PC-3 (cell line): Measurements from ENCODE around the gene HBS1L. TPM values are rescaled to one million over a fixed set of nuclear protein-coding genes. Genes with fewer than 3 reads are reported as not detected.

Experiments
- ATAC-seq: fragments of 200-7000 bp; cut with Tn5 transposase; 2 replicates; pipeline ENCODE4 v1.9.1; 2020; ENCODE audit warnings: mild to moderate bottlenecking, moderate library complexity
- BruUV-seq: library from RNA; stranded (reverse); fragments of 400-500 nt; replicated peaks from 2 replicates; lab custom pipeline; 2021; lab: Mats Ljungman, UMichigan
- CTCF ChIA-PET: fragments of 300-600 bp; sonication (Branson Sonifier 250); formaldehyde crosslinking; loops from one replicate; lab custom pipeline; 2022; ENCODE audit warnings: antibody characterized with exemption; lab: Charles Lee
- POLR2A ChIA-PET: fragments of 300-600 bp; sonication (Branson Sonifier 250); formaldehyde crosslinking; loops from one replicate; lab custom pipeline; 2022; ENCODE audit warnings: antibody characterized with exemption; ENCODE audit not compliant: unreplicated experiment; lab: Charles Lee
- DNase-seq: peaks from one replicate; pipeline ENCODE4 v3.0.0-alpha.2; 2015
- H2AFZ ChIP-seq: fragments of 300-600 bp; sonication (generic); 2 replicates; pipeline ENCODE4 v1.6.0; 2016; ENCODE audit warnings: antibody characterized with exemption, low read length
- H3F3A ChIP-seq: fragments of 300-600 bp; sonication (generic); one replicate; pipeline ENCODE4 v1.6.0; 2017; ENCODE audit warnings: antibody characterized with exemption, low read length, control low read depth, mild to moderate bottlenecking; ENCODE audit not compliant: unreplicated experiment
- H3K27ac ChIP-seq: fragments of 300-600 bp; sonication (generic); 2 replicates; pipeline ENCODE4 v1.5.1; 2016; ENCODE audit warnings: mild to moderate bottlenecking, low read length
- H3K27me3 ChIP-seq: fragments of 300-600 bp; sonication (generic); 2 replicates; pipeline ENCODE4 v1.6.1; 2016; ENCODE audit warnings: low read length, mixed read lengths
- H3K36me3 ChIP-seq: fragments of 300-600 bp; sonication (generic); 2 replicates; pipeline ENCODE4 v1.6.1; 2016; ENCODE audit warnings: low read depth, mixed run types, low read length, mixed read lengths
- H3K4me1 ChIP-seq: fragments of 300-600 bp; sonication (generic); 2 replicates; pipeline ENCODE4 v1.5.1; 2016; ENCODE audit warnings: low read length; ENCODE audit not compliant: insufficient read depth
- H3K4me2 ChIP-seq: fragments of 300-600 bp; sonication (generic); 2 replicates; pipeline ENCODE4 v1.6.0; 2016; ENCODE audit warnings: low read length
- H3K4me3 ChIP-seq: fragments of 300-600 bp; sonication (generic); 2 replicates; pipeline ENCODE4 v1.5.1; 2016; ENCODE audit warnings: mild to moderate bottlenecking, low read length, mixed read lengths
- H3K79me2 ChIP-seq: fragments of 300-600 bp; sonication (generic); 2 replicates; pipeline ENCODE4 v1.6.1; 2017; ENCODE audit warnings: low read length, mixed read lengths
- H3K9ac ChIP-seq: fragments of 300-600 bp; sonication (generic); 2 replicates; pipeline ENCODE4 v1.6.0; 2016; ENCODE audit warnings: mild to moderate bottlenecking, low read length
- H3K9me2 ChIP-seq: fragments of 300-600 bp; sonication (generic); replicated peaks from 2 replicates; pipeline ENCODE4 v1.6.1; 2016; ENCODE audit warnings: mixed run types, low read length, mixed read lengths
- H3K9me3 ChIP-seq: fragments of 300-600 bp; sonication (generic); 2 replicates; pipeline ENCODE4 v1.6.1; 2016; ENCODE audit warnings: low read length, mixed read lengths
- H4K20me1 ChIP-seq: fragments of 300-600 bp; sonication (generic); 2 replicates; pipeline ENCODE4 v1.6.1; 2016; ENCODE audit warnings: low read length, mixed read lengths
- CTCF ChIP-seq: fragments of 300-600 bp; sonication (generic); conservative IDR thresholded peaks from 2 replicates; pipeline ENCODE4 v1.5.1; 2017; ENCODE audit warnings: antibody characterized with exemption, low read depth, mild to moderate bottlenecking, low read length
- EZH2 ChIP-seq: fragments of 300-600 bp; sonication (generic); IDR thresholded peaks from one replicate; pipeline ENCODE4 v1.6.1; 2017; ENCODE audit warnings: antibody characterized with exemption, mild to moderate bottlenecking, low read length; ENCODE audit not compliant: unreplicated experiment
- EZH2phosphoT487 ChIP-seq: fragments of 300-600 bp; sonication (generic); IDR thresholded peaks from 2 replicates; pipeline ENCODE4 v1.6.1; 2018; ENCODE audit warnings: mild to moderate bottlenecking, antibody characterized with exemption, low read length, borderline replicate concordance
- intact Hi-C: fragments of 100-400 bp; cut with micrococcal nuclease; formaldehyde crosslinking; loops from 2 replicates; pipeline ENCODE4 v1.9.0; 2023
- total RNA-seq: library from RNA; depleted of rRNA; stranded (reverse); fragments of >200 nt; gene quantifications from 2 replicates; pipeline ENCODE4 v1.2.3, GENCODE V29; 2014

Gene HBS1L
- total RNA-seq, 1 experiment from 2014 or later: 53.2 TPM

GRCh38 chr6:135102191-135102590, 47.6 kb upstream of the HBS1L start:
- intact Hi-C loops: no loop called here
- no TSS peak for BruUV-seq
- H2AFZ ChIP-seq: no peak overlapping the region
- no peaks in the 10 kb centered on the region for H3K36me3 ChIP-seq
- no peak overlapping the region for H3K27ac ChIP-seq
- CTCF ChIA-PET: no interaction called here
- no peaks in the 10 kb centered on the region for H3K79me2 ChIP-seq
- ATAC-seq (no peak), DNase-seq (no peak)
- H3K27me3 ChIP-seq: no peaks in the 10 kb centered on the region; the same call in 1 of the 2 replicates
- no peaks in the 10 kb centered on the region for H3K4me1 ChIP-seq
- POLR2A ChIA-PET: no interaction called here
- no peak overlapping the region for H3K9ac ChIP-seq
- H3K4me2 ChIP-seq: no peak overlapping the region
- no peak overlapping the region for H3K4me3 ChIP-seq
- H3K9me2 ChIP-seq: no peaks in the 10 kb centered on the region
- no peak for TF ChIP-seq CTCF
- TF ChIP-seq EZH2phosphoT487: no peak
- no peak for TF ChIP-seq EZH2
- no peaks in the 10 kb centered on the region for H3F3A ChIP-seq
- H3K9me3 ChIP-seq: no peaks in the 10 kb centered on the region
- no peaks in the 10 kb centered on the region for H4K20me1 ChIP-seq

GRCh38 chr6:135097172-135097571, 42.5 kb upstream of the HBS1L start:
- ATAC-seq (no peak), DNase-seq (no peak)
- H3K4me2 ChIP-seq: no peak overlapping the region
- no peaks in the 10 kb centered on the region for H3K79me2 ChIP-seq
- H3K4me3 ChIP-seq: no peak overlapping the region
- peaks cover 13% of the 10 kb centered on the region for H3K4me1 ChIP-seq
- no peaks in the 10 kb centered on the region for H3K9me3 ChIP-seq
- POLR2A ChIA-PET: no interaction called here
- BruUV-seq: no TSS peak
- TF ChIP-seq EZH2phosphoT487 (no peak), EZH2 (no peak), CTCF (no peak)
- H3K36me3 ChIP-seq: no peaks in the 10 kb centered on the region
- H3K27ac ChIP-seq: no peak overlapping the region
- H2AFZ ChIP-seq: no peak overlapping the region
- peaks cover 5% of the 10 kb centered on the region; the same call in 1 of the 2 replicates for H3K27me3 ChIP-seq
- no peaks in the 10 kb centered on the region for H3F3A ChIP-seq
- no peaks in the 10 kb centered on the region for H3K9me2 ChIP-seq
- intact Hi-C loops: no loop called here
- H4K20me1 ChIP-seq: no peaks in the 10 kb centered on the region
- CTCF ChIA-PET: no interaction called here
- H3K9ac ChIP-seq: no peak overlapping the region

GRCh38 chr6:135096403-135097130, 41.9 kb upstream of the HBS1L start:
- H3F3A ChIP-seq: no peaks in the 10 kb centered on the region
- H2AFZ ChIP-seq: no peak overlapping the region
- intact Hi-C loops: no loop called here
- H3K36me3 ChIP-seq: no peaks in the 10 kb centered on the region
- no peaks in the 10 kb centered on the region for H3K9me3 ChIP-seq
- no peaks in the 10 kb centered on the region for H4K20me1 ChIP-seq
- ChIA-PET CTCF (no interaction called here), POLR2A (no interaction called here)
- peaks cover 13% of the 10 kb centered on the region for H3K4me1 ChIP-seq
- BruUV-seq: no TSS peak
- DNase-seq (no peak), ATAC-seq (no peak)
- TF ChIP-seq EZH2phosphoT487 (no peak), CTCF (no peak), EZH2 (no peak)
- no peaks in the 10 kb centered on the region for H3K9me2 ChIP-seq
- peaks cover 5% of the 10 kb centered on the region; the same call in 1 of the 2 replicates for H3K27me3 ChIP-seq
- no peak overlapping the region for H3K27ac ChIP-seq
- no peak overlapping the region for H3K4me3 ChIP-seq
- no peak overlapping the region for H3K4me2 ChIP-seq
- no peak overlapping the region for H3K9ac ChIP-seq
- no peaks in the 10 kb centered on the region for H3K79me2 ChIP-seq
